Tibial artery (tissue), 4 donors: ENCODE measurements around the gene PLEKHJ1.

ENCODE experiments used
- DNase-seq, 2 donors: peaks; one replicate each; pipeline ENCODE4 v3.0.0-alpha.2; 2019
- H3K27ac ChIP-seq, 2 donors: fragments of 200-600 bp; sonication (generic) in 1 of 2; 1 replicate in 1 of 2; 2 replicates in 1 of 2; pipeline ENCODE4 v1.5.1; 2018 to 2019; ENCODE audit warnings: mild to moderate bottlenecking in 1 of 2
- H3K27me3 ChIP-seq, 2 donors: fragments of 200-600 bp; sonication (generic) in 1 of 2; one replicate each; pipeline versions ENCODE4 v1.5.1 to v1.6.0; 2016 to 2019
- H3K36me3 ChIP-seq, 3 donors: fragments of 200-600 bp; sonication (generic) in 2 of 3; one replicate each; pipeline ENCODE4 v1.5.1; 2016 to 2019; ENCODE audit warnings: mild to moderate bottlenecking in 2 of 3
- H3K4me1 ChIP-seq, 4 donors: fragments of 200-600 bp; sonication (generic) in 2 of 4; 1 replicate in 3 of 4; 2 replicates in 1 of 4; pipeline ENCODE4 v1.5.1; 2016 to 2019
- H3K4me3 ChIP-seq, 2 donors: fragments of 200-600 bp; sonication (generic) in 1 of 2; 1 replicate in 1 of 2; 2 replicates in 1 of 2; pipeline ENCODE4 v1.5.1; 2018 to 2019; ENCODE audit warnings: mild to moderate bottlenecking in 2 of 2
- H3K9me3 ChIP-seq, 3 donors: fragments of 200-600 bp; sonication (generic) in 1 of 3; one replicate each; pipeline ENCODE4 v1.5.1; 2016 to 2019
- intact Hi-C: fragments of 100-400 bp; cut with DNase I; formaldehyde crosslinking; loops from one replicate; pipeline ENCODE4 v1.15.0; 2023; ENCODE audit warnings: low total_unique reads
- TF ChIP-seq, protein P1 (sequence below), 2 experiments: fragments of 200-600 bp in 1 of 2; fragments of 450-650 bp in 1 of 2; IDR thresholded peaks; one replicate each; pipeline ENCODE4 v1.5.1; 2017 to 2019; ENCODE audit warnings: antibody characterized with exemption in 2 of 2, mild to moderate bottlenecking in 1 of 2, moderate library complexity in 1 of 2

Gene PLEKHJ1

DNA sequence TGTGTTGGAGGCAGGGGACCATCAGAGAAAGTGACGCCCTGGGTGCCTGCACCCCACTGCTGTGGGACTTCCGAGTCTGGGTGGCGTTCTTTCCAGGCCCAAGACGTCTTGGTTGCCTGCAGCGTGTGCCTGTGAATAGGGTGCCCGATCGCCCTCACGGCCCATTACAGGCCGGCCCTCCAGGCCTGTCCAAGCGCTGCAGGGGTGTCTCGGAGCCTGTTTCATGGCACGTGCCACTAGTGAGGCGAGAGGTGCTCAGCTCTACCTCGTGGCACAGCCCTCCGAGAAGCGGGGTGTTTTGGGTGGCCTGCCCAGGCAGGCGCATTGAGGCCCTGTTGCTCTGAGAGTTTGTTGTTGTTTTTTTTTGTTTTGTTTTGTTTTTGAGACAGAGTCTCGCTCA is 42.3 kb downstream of the PLEKHJ1 start:
- Histone ChIP-seq H3K4me1 (peaks cover 0 to 8% (median 0%) of the 10 kb centered on the region in 4 donors), H3K27me3 (no peaks in the 10 kb centered on the region), H3K9me3 (no peaks in the 10 kb centered on the region), H3K27ac (no peak overlapping the region), H3K4me3 (no peak overlapping the region), H3K36me3 (peaks cover 24 to 95% (median 60%) of the 10 kb centered on the region in 3 donors)
- TF ChIP-seq, protein P1, sequence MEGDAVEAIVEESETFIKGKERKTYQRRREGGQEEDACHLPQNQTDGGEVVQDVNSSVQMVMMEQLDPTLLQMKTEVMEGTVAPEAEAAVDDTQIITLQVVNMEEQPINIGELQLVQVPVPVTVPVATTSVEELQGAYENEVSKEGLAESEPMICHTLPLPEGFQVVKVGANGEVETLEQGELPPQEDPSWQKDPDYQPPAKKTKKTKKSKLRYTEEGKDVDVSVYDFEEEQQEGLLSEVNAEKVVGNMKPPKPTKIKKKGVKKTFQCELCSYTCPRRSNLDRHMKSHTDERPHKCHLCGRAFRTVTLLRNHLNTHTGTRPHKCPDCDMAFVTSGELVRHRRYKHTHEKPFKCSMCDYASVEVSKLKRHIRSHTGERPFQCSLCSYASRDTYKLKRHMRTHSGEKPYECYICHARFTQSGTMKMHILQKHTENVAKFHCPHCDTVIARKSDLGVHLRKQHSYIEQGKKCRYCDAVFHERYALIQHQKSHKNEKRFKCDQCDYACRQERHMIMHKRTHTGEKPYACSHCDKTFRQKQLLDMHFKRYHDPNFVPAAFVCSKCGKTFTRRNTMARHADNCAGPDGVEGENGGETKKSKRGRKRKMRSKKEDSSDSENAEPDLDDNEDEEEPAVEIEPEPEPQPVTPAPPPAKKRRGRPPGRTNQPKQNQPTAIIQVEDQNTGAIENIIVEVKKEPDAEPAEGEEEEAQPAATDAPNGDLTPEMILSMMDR (IDR thresholded peaks at IDR 0.05): no peak
- intact Hi-C loops: loop anchor here (5.0 kb wide), 1 partner anchor 37 kb away; no protein-coding TSS in a partner anchor
- DNase-seq: no peak

DNA sequence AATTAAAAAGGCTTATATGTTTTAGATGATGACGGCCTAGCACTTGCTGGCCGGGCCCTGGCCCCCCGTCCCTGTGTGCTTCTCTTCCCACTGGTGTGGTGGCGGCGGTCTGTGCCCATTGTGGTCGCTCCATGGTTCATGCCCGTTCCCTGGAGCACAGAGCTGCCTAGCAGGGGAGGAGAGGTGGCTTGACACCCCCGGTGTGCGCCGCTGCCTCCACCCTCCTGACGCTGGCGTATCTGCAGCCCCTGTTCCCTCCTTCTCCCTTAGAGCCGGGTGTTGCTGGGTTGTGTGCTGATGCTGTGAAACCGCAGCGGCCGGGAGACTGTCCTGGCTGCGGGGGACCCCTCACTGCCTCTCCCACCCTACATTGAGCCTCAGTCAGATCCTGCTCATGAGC is 43.3 kb downstream of the PLEKHJ1 start:
- Histone ChIP-seq H3K4me1 (peaks cover 0 to 12% (median 5%) of the 10 kb centered on the region in 4 donors), H3K36me3 (peaks cover 24 to 90% (median 60%) of the 10 kb centered on the region in 3 donors), H3K9me3 (no peaks in the 10 kb centered on the region), H3K27ac (no peak overlapping the region), H3K27me3 (no peaks in the 10 kb centered on the region), H3K4me3 (no peak overlapping the region)
- intact Hi-C loops: loop anchor here (5.0 kb wide), 1 partner anchor 36 kb away; no protein-coding TSS in a partner anchor
- no peak for DNase-seq
- TF ChIP-seq, protein P1 (IDR thresholded peaks at IDR 0.05): no peak

DNA sequence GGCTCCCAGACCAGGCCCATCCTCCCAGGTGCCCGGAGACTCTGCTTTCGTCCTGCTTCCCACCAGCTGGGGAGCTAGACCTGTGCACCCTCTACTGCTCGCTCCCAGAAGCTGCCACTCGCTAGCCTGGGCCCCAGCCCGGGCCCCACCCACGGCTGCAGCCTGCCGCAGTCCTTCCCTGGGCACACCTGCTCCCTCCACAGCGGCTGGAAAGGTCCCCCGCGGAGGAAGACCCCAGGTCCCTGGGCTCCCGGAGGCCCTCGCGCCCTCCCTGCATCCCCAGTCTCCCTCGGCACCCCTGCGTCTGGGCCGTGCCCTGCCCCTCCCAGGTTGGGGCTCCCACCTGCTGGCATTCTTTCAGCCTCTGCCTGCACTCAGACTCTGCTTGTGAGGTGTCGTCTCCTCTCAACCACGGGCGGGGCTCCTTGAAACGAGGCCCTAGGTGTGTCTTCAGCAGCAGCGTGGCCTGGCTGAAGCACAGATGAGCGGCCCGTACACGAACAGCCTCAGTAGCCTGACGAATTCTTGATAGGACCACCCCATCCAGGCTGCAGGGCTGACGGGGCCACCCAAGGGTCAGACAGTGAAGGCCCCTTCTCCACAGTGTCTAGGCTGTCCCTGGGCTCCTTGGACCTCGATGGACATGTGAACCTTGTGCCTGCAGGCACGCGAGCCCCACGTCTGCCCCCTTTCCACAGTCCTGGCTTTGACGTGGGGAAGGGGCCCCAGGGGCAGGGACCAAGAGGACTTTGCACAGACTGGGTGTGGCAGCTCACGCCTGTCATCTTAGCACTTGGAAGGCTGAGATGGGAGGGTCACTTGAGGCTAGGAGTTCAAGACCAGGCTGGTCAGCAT is 44.4 kb downstream of the PLEKHJ1 start:
- DNase-seq: no peak
- intact Hi-C loops: loop anchor here (5.0 kb wide), 1 partner anchor 34 kb away; no protein-coding TSS in a partner anchor
- Histone ChIP-seq H3K4me1 (peaks cover 6 to 23% (median 16%) of the 10 kb centered on the region in 4 donors), H3K27ac (no peak overlapping the region), H3K27me3 (no peaks in the 10 kb centered on the region), H3K4me3 (no peak overlapping the region), H3K36me3 (peaks cover 24 to 81% (median 53%) of the 10 kb centered on the region in 3 donors), H3K9me3 (no peaks in the 10 kb centered on the region)
- TF ChIP-seq, protein P1 (IDR thresholded peaks at IDR 0.05): no peak

DNA sequence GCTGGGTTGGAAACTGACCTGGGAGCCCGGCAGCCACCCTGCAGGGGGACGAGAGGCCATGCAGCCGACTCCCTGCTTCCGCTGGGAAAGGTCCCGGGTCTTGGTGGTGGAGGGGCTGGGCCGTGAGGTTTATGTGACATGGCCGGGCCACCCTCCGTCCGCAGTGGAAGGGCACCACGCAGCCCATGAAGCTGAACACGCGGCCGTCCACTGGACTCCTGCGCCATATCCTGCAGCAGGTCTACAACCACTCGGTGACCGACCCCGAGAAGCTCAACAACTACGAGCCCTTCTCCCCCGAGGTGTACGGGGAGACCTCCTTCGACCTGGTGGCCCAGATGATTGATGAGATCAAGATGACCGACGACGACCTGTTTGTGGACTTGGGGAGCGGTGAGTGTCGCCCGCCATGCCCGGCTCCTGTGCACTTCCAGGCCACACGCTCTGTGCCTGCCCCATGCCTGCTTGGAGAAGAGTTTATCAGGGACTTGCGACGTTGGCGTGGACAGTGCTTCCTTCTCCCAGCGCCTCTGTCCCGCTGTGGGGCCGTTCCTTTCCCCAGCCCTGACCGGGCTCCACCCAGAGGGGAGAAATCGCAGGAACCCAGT is 45.2 kb downstream of the PLEKHJ1 start:
- no peak for DNase-seq
- peaks cover 7 to 30% (median 22%) of the 10 kb centered on the region in 4 donors for H3K4me1 ChIP-seq
- TF ChIP-seq, protein P1 (IDR thresholded peaks at IDR 0.05): no peak
- no peaks in the 10 kb centered on the region for H3K9me3 ChIP-seq
- H3K36me3 ChIP-seq: peaks cover 24 to 75% (median 52%) of the 10 kb centered on the region in 3 donors
- no peak overlapping the region for H3K4me3 ChIP-seq
- no peaks in the 10 kb centered on the region for H3K27me3 ChIP-seq
- intact Hi-C loops: loop anchor here (5.0 kb wide), 1 partner anchor 34 kb away; no protein-coding TSS in a partner anchor
- H3K27ac ChIP-seq: no peak overlapping the region

DNA sequence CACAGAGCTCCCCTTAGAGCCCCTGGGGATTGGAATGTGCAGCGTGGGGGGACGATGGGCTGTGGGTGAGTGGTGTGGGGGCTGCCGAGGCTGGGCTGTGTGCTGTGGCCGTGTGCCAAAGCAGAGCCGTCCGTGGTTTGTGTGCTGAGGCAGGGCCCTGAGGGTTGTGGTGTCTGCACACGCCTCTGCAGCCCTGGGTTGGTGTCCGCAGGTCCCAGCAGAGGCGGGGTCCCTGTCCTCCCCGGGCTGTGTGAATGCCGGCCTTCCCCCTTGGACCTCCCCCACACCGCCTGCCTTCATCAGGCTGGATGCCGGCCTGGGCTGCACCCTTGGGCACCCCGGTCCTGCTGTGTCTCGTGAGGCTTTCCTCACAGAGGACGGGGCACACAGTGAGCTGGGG is 46.2 kb downstream of the PLEKHJ1 start:
- Histone ChIP-seq H3K36me3 (peaks cover 20 to 64% (median 42%) of the 10 kb centered on the region in 3 donors), H3K27me3 (no peaks in the 10 kb centered on the region), H3K4me3 (no peak overlapping the region), H3K4me1 (peaks cover 7 to 40% (median 31%) of the 10 kb centered on the region in 4 donors), H3K27ac (no peak overlapping the region), H3K9me3 (no peaks in the 10 kb centered on the region)
- TF ChIP-seq, protein P1 (IDR thresholded peaks at IDR 0.05): no peak
- intact Hi-C loops: loop anchor here (5.0 kb wide), 1 partner anchor 33 kb away; no protein-coding TSS in a partner anchor
- no peak for DNase-seq
